Measurements from ENCODE around the gene GALNT10. TPM values are rescaled to one million over a fixed set of nuclear protein-coding genes. Genes with fewer than 3 reads are reported as not detected.

Gene GALNT10
- total and polyA plus RNA-seq, 2 of the 4 experiments (the other 2 are of a cell fraction): 46.2 to 67.0 TPM

GRCh38 chr5:154346427-154346826 is 155.9 kb downstream of the GALNT10 start:
- no peak overlapping the region for H2AK5ac ChIP-seq (ENCODE audit: low read depth, low read length)
- H3K4me1 ChIP-seq (ENCODE audit: control insufficient read depth, insufficient read depth, low read length): peaks cover 4% of the 10 kb centered on the region
- no peak overlapping the region for H3K23ac ChIP-seq (ENCODE audit: low read depth, low read length)
- ChIA-PET POLR2A (ENCODE audit: unreplicated experiment) (no interaction called here), CTCF (interaction anchor here (0.6 kb wide), 1 partner anchor 10 kb away, joined by 3 read pairs; no protein-coding TSS in a partner anchor)
- no peaks in the 10 kb centered on the region for H3K9me3 ChIP-seq (ENCODE audit: control insufficient read depth, insufficient read depth, low read length)
- no peak overlapping the region for H3K9ac ChIP-seq (ENCODE audit: low read depth, low read length)
- no peak overlapping the region for H2AFZ ChIP-seq (replicated peaks; ENCODE audit: low read length, poor library complexity)
- H3K56ac ChIP-seq (ENCODE audit: extremely low read depth, insufficient read depth, low read length): no peak overlapping the region
- no peak overlapping the region for H2BK120ac ChIP-seq (ENCODE audit: low read depth, low read length)
- H4K5ac ChIP-seq (ENCODE audit: low read depth, low read length): no peak overlapping the region
- no peak overlapping the region for H4K8ac ChIP-seq (ENCODE audit: low read depth in 2 of 2, low read length in 2 of 2)
- H3K27ac ChIP-seq (ENCODE audit: insufficient read depth, low read length): no peak overlapping the region
- H3K79me1 ChIP-seq (ENCODE audit: low read depth in 1 of 2, low read length in 2 of 2): peaks cover 6 to 14% of the 10 kb centered on the region in 2 experiments; a peak in 3 of 4 replicates
- no peak overlapping the region for H4K91ac ChIP-seq (ENCODE audit: insufficient read depth, low read depth, low read length)
- no peak overlapping the region for H2AK9ac ChIP-seq (replicated peaks; ENCODE audit: low read depth, low read length, poor library complexity)
- intact Hi-C loops (cut with micrococcal nuclease): no loop called here
- no peak overlapping the region for H3K18ac ChIP-seq (ENCODE audit: low read depth, low read length)
- dilution Hi-C loops (cut with HindIII; ENCODE audit: low sequenced_read_pairs, unreplicated experiment): no loop called here
- H3K9me1 ChIP-seq (ENCODE audit: insufficient read depth, low read length): no peaks in the 10 kb centered on the region; the same call in 1 of the 2 replicates
- in situ Hi-C loops (cut with MboI; ENCODE audit: low sequenced_read_pairs): no loop called here
- no peak overlapping the region for H2BK20ac ChIP-seq (ENCODE audit: low read depth, low read length)
- no peak overlapping the region for H2BK5ac ChIP-seq (ENCODE audit: low read depth, low read length, poor library complexity, severe bottlenecking)
- H3K14ac ChIP-seq (replicated peaks; ENCODE audit: low read depth, low read length): no peak overlapping the region
- no CpG with 5 or more reads among the region's 1 CpG for WGBS, 2 experiments (ENCODE audit: extremely low coverage in 2 of 2, insufficient read length in 1 of 2)
- no peaks in the 10 kb centered on the region for H4K20me1 ChIP-seq (ENCODE audit: insufficient read depth, low read length)
- ATAC-seq (ENCODE audit: low read depth) (no peak), DNase-seq (no peak)
- no peak overlapping the region for H3K4ac ChIP-seq (ENCODE audit: low read depth, low read length)
- TF ChIP-seq RFX5 (IDR thresholded peaks at IDR 0.05; ENCODE audit: low read depth, low read length): no peak
- TF ChIP-seq NFE2L2 (IDR thresholded peaks at IDR 0.05; ENCODE audit: low read depth, low read length): no peak
- no peak overlapping the region for H3K4me3 ChIP-seq (ENCODE audit: insufficient read depth, low read depth, low read length)
- H2BK15ac ChIP-seq (ENCODE audit: low read depth, low read length): no peak overlapping the region
- no TSS peak for BruUV-seq (replicated peaks)
- no peak overlapping the region for H3K4me2 ChIP-seq (ENCODE audit: low read depth, low read length)
- H3K36me3 ChIP-seq (ENCODE audit: control insufficient read depth, insufficient read depth, low read length): no peaks in the 10 kb centered on the region; the same call in 1 of the 2 replicates
- H3K27me3 ChIP-seq (ENCODE audit: control insufficient read depth, insufficient read depth, low read length): no peaks in the 10 kb centered on the region

Measured in IMR-90 (cell line).